ENCODE results near the gene CFAP410. TPM values are rescaled to one million over a fixed set of nuclear protein-coding genes. Genes with fewer than 3 reads are reported as not detected.

CFAP410 gene
- total RNA-seq, 2 experiments from 2014 or later = 15.1 to 20.6 TPM

GRCh38 chr21:44352253-44352860, 13.2 kb upstream of the CFAP410 start:
- intact Hi-C loops (cut with micrococcal nuclease; ENCODE audit: unreplicated experiment) = no loop called here
- CTCF ChIA-PET (ENCODE audit: unreplicated experiment) = no interaction called here
- Histone ChIP-seq H3K79me2 (ENCODE audit: insufficient read depth, low read depth, low read length) (no peaks in the 10 kb centered on the region), H3K9me2 (ENCODE audit: insufficient read depth, low read length) (no peaks in the 10 kb centered on the region), H3K4me1 (ENCODE audit: insufficient read depth, low read length, poor library complexity, severe bottlenecking) (peaks cover 34% of the 10 kb centered on the region), H3K36me3 (ENCODE audit: insufficient read depth, low read length) (no peaks in the 10 kb centered on the region), H4K20me1 (ENCODE audit: insufficient read depth, low read length) (no peaks in the 10 kb centered on the region), H3K4me2 (ENCODE audit: low read length) (no peak overlapping the region), H3K27ac (ENCODE audit: low read depth, low read length, poor library complexity, severe bottlenecking) (no peak overlapping the region), H2AFZ (ENCODE audit: low read length) (peak overlapping the region; percentile 82; the same call in 1 of the 2 replicates), H3K9me3 (ENCODE audit: low read length) (no peaks in the 10 kb centered on the region), H3K4me3 (ENCODE audit: low read depth, low read length, poor library complexity, severe bottlenecking) (no peak overlapping the region)
- POLR2A ChIA-PET = no interaction called here
- TF ChIP-seq EZH2phosphoT487 (IDR thresholded peaks at IDR 0.05; ENCODE audit: borderline replicate concordance, low read depth, low read length) (no peak), CTCF (conservative IDR thresholded peaks at IDR 0.05; ENCODE audit: low read length) (no peak)
- DNase-seq (ENCODE audit: low spot score) = no peak
- no TSS peak for BruUV-seq (replicated peaks)

DNA sequence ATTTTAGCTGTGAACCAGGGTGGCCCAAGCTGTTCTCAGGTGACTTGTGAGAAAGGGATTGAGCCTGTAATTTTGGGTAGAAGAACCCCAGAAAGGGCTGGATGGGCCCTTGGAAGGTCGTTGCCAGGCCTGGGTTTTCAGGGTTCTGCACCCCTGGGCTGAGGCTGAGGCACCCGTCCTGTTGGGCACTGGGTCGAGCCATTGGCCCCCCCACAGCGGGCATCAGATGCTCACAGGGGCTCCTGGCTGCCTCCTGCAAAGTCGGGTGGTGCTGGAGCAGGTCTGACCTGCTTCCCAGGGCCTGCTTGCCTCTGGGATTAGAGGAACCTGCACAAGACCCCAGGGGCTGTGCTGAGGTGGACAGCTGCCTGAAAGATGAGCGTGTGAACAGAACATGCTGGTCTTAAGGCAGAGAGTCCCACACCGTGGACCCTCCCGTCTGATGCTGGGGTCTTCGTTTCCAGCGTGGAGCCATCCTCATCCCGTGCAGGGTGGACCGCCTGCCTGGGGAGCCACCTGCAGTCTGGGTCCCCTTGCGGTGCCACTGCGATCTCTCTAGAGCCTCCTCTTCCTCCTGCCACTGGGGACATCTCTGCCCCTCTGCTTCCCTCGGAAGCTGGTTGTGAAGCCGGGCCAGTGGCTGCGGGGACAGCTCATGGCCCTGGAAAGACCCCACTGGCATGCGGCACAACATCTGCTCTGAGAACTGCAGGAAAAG, 12.5 kb upstream of the CFAP410 start:
- ChIA-PET CTCF (ENCODE audit: unreplicated experiment) (no interaction called here), POLR2A (no interaction called here)
- Histone ChIP-seq H3K4me3 (ENCODE audit: low read depth, low read length, poor library complexity, severe bottlenecking) (no peak overlapping the region), H3K9me3 (ENCODE audit: low read length) (no peaks in the 10 kb centered on the region), H3K27ac (ENCODE audit: low read depth, low read length, poor library complexity, severe bottlenecking) (no peak overlapping the region), H3K79me2 (ENCODE audit: insufficient read depth, low read depth, low read length) (no peaks in the 10 kb centered on the region), H3K4me1 (ENCODE audit: insufficient read depth, low read length, poor library complexity, severe bottlenecking) (peaks cover 34% of the 10 kb centered on the region), H3K4me2 (ENCODE audit: low read length) (no peak overlapping the region), H4K20me1 (ENCODE audit: insufficient read depth, low read length) (no peaks in the 10 kb centered on the region), H3K36me3 (ENCODE audit: insufficient read depth, low read length) (no peaks in the 10 kb centered on the region), H3K9me2 (ENCODE audit: insufficient read depth, low read length) (no peaks in the 10 kb centered on the region), H2AFZ (ENCODE audit: low read length) (no peak overlapping the region)
- no TSS peak for BruUV-seq (replicated peaks)
- no peak for TF ChIP-seq CTCF (conservative IDR thresholded peaks at IDR 0.05; ENCODE audit: low read length)
- TF ChIP-seq EZH2phosphoT487 (IDR thresholded peaks at IDR 0.05; ENCODE audit: borderline replicate concordance, low read depth, low read length) = no peak
- DNase-seq (ENCODE audit: low spot score) = no peak
- intact Hi-C loops (cut with micrococcal nuclease; ENCODE audit: unreplicated experiment) = no loop called here

All from OCI-LY7 (cell line).